HUES48 (cell line): ENCODE data around the gene GRID2IP.

Experiments used
- H3K27ac ChIP-seq: one replicate; pipeline ENCODE4 v1.7.0; 2013; ENCODE audit warnings: low read depth, low read length, inconsistent platforms
- H3K27me3 ChIP-seq: 2 replicates; pipeline ENCODE4 v1.6.1; 2013; ENCODE audit warnings: mild to moderate bottlenecking, low read length; ENCODE audit not compliant: control insufficient read depth, insufficient read depth
- H3K36me3 ChIP-seq: 2 replicates; pipeline ENCODE4 v1.6.1; 2013; ENCODE audit warnings: low read length; ENCODE audit not compliant: control insufficient read depth, insufficient read depth
- H3K4me1 ChIP-seq: 2 replicates; pipeline ENCODE4 v1.6.1; 2013; ENCODE audit warnings: mild to moderate bottlenecking, low read length; ENCODE audit not compliant: control insufficient read depth, insufficient read depth
- H3K4me3 ChIP-seq: 2 replicates; pipeline ENCODE4 v1.5.1; 2013; ENCODE audit warnings: mild to moderate bottlenecking, low read depth, low read length
- H3K9ac ChIP-seq: 2 replicates; pipeline ENCODE4 v1.6.1; 2013; ENCODE audit warnings: mild to moderate bottlenecking, low read depth, low read length, moderate library complexity
- H3K9me3 ChIP-seq: 2 replicates; pipeline ENCODE4 v1.6.1; 2013; ENCODE audit warnings: low read length; ENCODE audit not compliant: control insufficient read depth, insufficient read depth

GRID2IP gene

GRCh38 chr7:6532516-6532915, 18.7 kb downstream of the GRID2IP start:
- Histone ChIP-seq H3K4me3 (no peak overlapping the region), H3K4me1 (no peaks in the 10 kb centered on the region), H3K9me3 (no peaks in the 10 kb centered on the region), H3K27ac (no peak overlapping the region), H3K9ac (no peak overlapping the region), H3K36me3 (no peaks in the 10 kb centered on the region), H3K27me3 (peaks cover 81% of the 10 kb centered on the region)

GRCh38 chr7:6531492-6532279, 19.6 kb downstream of the GRID2IP start:
- no peaks in the 10 kb centered on the region for H3K36me3 ChIP-seq
- no peak overlapping the region for H3K27ac ChIP-seq
- no peaks in the 10 kb centered on the region; the same call in 1 of the 2 replicates for H3K4me1 ChIP-seq
- H3K9ac ChIP-seq: no peak overlapping the region
- peak overlapping the region; percentile 80 for H3K4me3 ChIP-seq
- H3K27me3 ChIP-seq: peaks cover 89% of the 10 kb centered on the region
- H3K9me3 ChIP-seq: no peaks in the 10 kb centered on the region

- Histone ChIP-seq H3K9me3 (no peaks in the 10 kb centered on the region), H3K4me1 (no peaks in the 10 kb centered on the region; the same call in 1 of the 2 replicates), H3K4me3 (peak overlapping the region; percentile 80), H3K27ac (no peak overlapping the region), H3K9ac (0 out of 2 replicates have a peak overlapping the region, but pooled peaks have one; percentile 36), H3K36me3 (no peaks in the 10 kb centered on the region), H3K27me3 (peaks cover 88% of the 10 kb centered on the region)
Measured at GRCh38 chr7:6530626-6531491, 20.4 kb downstream of the GRID2IP start.

- Histone ChIP-seq H3K27me3 (peaks cover 87% of the 10 kb centered on the region), H3K4me1 (no peaks in the 10 kb centered on the region; the same call in 1 of the 2 replicates), H3K4me3 (no peak overlapping the region), H3K9me3 (no peaks in the 10 kb centered on the region), H3K27ac (no peak overlapping the region), H3K36me3 (no peaks in the 10 kb centered on the region), H3K9ac (no peak overlapping the region)
Measured at GRCh38 chr7:6529643-6530042, 21.6 kb downstream of the GRID2IP start.

- Histone ChIP-seq H3K9me3 (no peaks in the 10 kb centered on the region), H3K4me3 (no peak overlapping the region), H3K4me1 (no peaks in the 10 kb centered on the region; the same call in 1 of the 2 replicates), H3K27me3 (peaks cover 77% of the 10 kb centered on the region), H3K36me3 (no peaks in the 10 kb centered on the region), H3K27ac (no peak overlapping the region), H3K9ac (no peak overlapping the region)
Measured at GRCh38 chr7:6528401-6529130, 22.7 kb downstream of the GRID2IP start.

- Histone ChIP-seq H3K4me3 (peak overlapping the region; percentile 59), H3K27ac (no peak overlapping the region), H3K36me3 (no peaks in the 10 kb centered on the region), H3K4me1 (no peaks in the 10 kb centered on the region; the same call in 1 of the 2 replicates), H3K9ac (0 out of 2 replicates have a peak overlapping the region, but pooled peaks have one; percentile 30), H3K27me3 (peaks cover 61% of the 10 kb centered on the region), H3K9me3 (no peaks in the 10 kb centered on the region)
Measured at GRCh38 chr7:6526997-6527378, 24.3 kb downstream of the GRID2IP start.

GRCh38 chr7:6520163-6520981, 30.9 kb downstream of the GRID2IP start:
- H3K4me1 ChIP-seq: no peaks in the 10 kb centered on the region
- no peaks in the 10 kb centered on the region for H3K9me3 ChIP-seq
- no peak overlapping the region for H3K4me3 ChIP-seq
- no peak overlapping the region for H3K27ac ChIP-seq
- peaks cover 2% of the 10 kb centered on the region for H3K27me3 ChIP-seq
- H3K36me3 ChIP-seq: no peaks in the 10 kb centered on the region
- no peak overlapping the region for H3K9ac ChIP-seq

GRCh38 chr7:6516387-6516983, 34.8 kb downstream of the GRID2IP start:
- Histone ChIP-seq H3K27me3 (no peaks in the 10 kb centered on the region), H3K9ac (no peak overlapping the region), H3K36me3 (no peaks in the 10 kb centered on the region), H3K4me1 (no peaks in the 10 kb centered on the region), H3K4me3 (peak overlapping the region; percentile 38; the same call in 1 of the 2 replicates), H3K27ac (peak overlapping the region; percentile 59), H3K9me3 (no peaks in the 10 kb centered on the region)

- Histone ChIP-seq H3K9ac (no peak overlapping the region), H3K27me3 (no peaks in the 10 kb centered on the region), H3K4me3 (no peak overlapping the region), H3K36me3 (no peaks in the 10 kb centered on the region), H3K27ac (no peak overlapping the region), H3K9me3 (no peaks in the 10 kb centered on the region), H3K4me1 (no peaks in the 10 kb centered on the region)
Measured at GRCh38 chr7:6513541-6513940, 37.7 kb downstream of the GRID2IP start.

- Histone ChIP-seq H3K27ac (no peak overlapping the region), H3K36me3 (no peaks in the 10 kb centered on the region), H3K9me3 (no peaks in the 10 kb centered on the region), H3K9ac (no peak overlapping the region), H3K4me3 (no peak overlapping the region), H3K27me3 (no peaks in the 10 kb centered on the region), H3K4me1 (no peaks in the 10 kb centered on the region)
Measured at GRCh38 chr7:6512892-6513291, 38.4 kb downstream of the GRID2IP start.
